ENCODE measurements around the gene KLHDC7A. TPM values are rescaled to one million over a fixed set of nuclear protein-coding genes. Genes with fewer than 3 reads are reported as not detected.

The KLHDC7A gene
- total RNA-seq, 2 donors from 2014 or later = 0.95 to 1.4 TPM

DNA sequence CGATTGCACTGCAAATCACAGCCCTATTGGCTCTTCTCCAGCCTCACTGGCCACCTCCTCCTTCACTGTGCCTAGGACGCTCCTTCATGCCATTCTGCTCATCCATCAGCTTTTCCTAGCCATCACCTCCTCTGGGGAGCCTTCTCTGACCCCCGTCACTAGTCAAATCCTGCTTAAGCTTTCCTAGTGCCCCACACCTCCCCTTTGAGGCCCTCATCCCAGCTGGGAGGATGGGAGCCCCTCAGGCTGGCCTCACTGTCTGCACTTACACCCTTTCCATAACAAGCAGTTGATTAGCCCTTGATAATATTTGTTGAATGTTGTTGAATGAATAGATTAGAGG, 50.7 kb downstream of the KLHDC7A start:
- intact Hi-C loops (cut with DNase I, micrococcal nuclease) = no loop called here
- DNase-seq = no peak
- no peak for ATAC-seq

DNA sequence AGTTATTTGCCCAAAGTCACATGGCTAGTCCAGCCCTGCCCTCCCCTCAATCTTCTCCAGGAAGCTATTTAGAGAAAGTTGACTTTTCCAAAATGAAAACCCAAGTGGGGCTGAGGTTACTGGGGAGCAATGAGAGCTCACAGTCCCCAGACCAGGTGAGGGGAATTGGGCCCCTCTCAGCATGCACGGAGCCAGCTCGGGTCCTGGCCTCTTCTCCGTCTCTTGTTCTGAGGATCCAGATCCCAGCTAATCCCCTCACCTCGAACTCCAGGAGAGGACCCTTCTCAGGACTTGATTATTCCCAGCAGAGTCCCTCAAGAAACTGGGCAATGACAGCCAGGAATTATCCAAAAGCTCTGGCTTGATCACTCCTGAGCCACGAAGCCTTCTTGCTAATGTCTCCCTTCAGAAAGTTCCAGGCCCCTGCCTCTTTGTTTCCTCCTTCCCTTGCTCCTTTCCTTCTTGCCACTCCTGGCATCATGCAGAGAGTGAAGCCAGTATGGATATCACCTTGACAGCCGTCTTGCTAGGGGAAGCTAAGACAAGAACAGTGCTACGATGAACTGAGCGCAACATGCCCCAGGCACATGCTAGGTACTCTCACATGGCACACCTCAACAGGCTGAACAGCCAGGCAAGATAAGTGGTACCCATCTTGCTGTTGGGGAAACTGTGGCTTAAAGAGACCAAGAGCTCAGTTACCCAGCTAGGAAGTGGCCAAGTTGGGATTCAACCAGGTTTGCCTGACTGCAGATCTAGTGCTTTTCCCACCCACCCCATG, 51.9 kb downstream of the KLHDC7A start:
- intact Hi-C loops (cut with DNase I, micrococcal nuclease) = no loop called here
- ATAC-seq = no peak
- no peak for DNase-seq

DNA sequence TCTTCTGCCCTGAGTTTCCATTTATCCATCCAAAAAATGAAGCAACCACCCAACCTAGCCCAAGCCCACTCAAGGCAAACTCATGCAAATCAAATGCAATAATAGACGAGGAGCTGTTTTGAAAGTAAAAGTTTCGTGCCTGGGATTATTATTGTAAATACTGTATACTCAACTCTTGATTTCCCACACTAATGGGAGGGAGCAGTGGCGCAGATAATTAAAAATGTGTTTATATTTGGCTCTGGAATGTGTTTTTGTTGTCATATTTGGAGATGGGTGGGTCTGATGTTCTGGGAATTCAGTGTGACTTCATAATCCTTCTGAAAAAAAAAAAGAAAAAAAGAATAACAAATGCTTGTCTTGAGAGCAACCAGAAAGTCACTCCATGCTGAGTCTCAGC, 52.5 kb downstream of the KLHDC7A start:
- intact Hi-C loops (cut with DNase I, micrococcal nuclease) = no loop called here
- no peak for DNase-seq
- ATAC-seq = no peak

DNA sequence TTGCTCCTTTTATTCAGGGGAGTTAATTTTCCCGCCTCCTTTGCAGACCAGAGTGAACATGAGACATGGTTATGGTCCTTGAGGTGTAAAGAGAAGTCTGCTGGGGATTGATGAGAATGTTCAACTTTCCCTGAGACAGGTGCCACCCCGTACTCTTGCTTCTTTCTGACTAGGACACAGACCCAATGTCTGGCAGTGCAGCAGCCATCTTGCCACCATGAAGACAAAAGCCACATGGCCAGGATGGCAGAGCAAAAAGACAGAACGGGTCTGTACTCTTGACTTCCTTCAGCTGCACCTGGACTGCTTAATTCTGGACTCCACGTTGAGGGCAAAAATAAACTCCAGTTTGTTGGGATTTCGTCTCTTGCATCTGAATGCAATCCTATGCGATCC, 54.1 kb downstream of the KLHDC7A start:
- no peak for ATAC-seq
- DNase-seq = no peak
- intact Hi-C loops (cut with DNase I, micrococcal nuclease) = no loop called here

Other genes starting within 250 kb of the KLHDC7A start
- gene PAX7, start 149.9 kb downstream of the KLHDC7A start, total RNA-seq = not detected